ENCODE results near the gene NINL. TPM values are rescaled to one million over a fixed set of nuclear protein-coding genes. Genes with fewer than 3 reads are reported as not detected.

The NINL gene
- total RNA-seq, 1 donor from 2014 or later: 95.5 TPM

GRCh38 chr20:25461281-25461650 lies 124.1 kb downstream of the NINL start:
- H3K4me1 Mint-ChIP-seq (ENCODE audit: unreplicated experiment): peaks cover 2% of the 10 kb centered on the region
- TF ChIP-seq CTCF (IDR thresholded peaks at IDR 0.05; ENCODE audit: unreplicated experiment): no peak
- H3K9me3 Mint-ChIP-seq (ENCODE audit: unreplicated experiment): no peaks in the 10 kb centered on the region
- peaks cover 10% of the 10 kb centered on the region for H3K27me3 Mint-ChIP-seq (ENCODE audit: unreplicated experiment)
- DNase-seq (ENCODE audit: low spot score): no peak
- H3K36me3 Mint-ChIP-seq (ENCODE audit: low read depth, unreplicated experiment): peaks cover 57% of the 10 kb centered on the region
- peak overlapping the region; percentile 52 for H3K27ac Mint-ChIP-seq (ENCODE audit: unreplicated experiment)
- no peak overlapping the region for H3K4me3 Mint-ChIP-seq (ENCODE audit: unreplicated experiment)

- TF ChIP-seq CTCF (IDR thresholded peaks at IDR 0.05; ENCODE audit: unreplicated experiment): no peak
- no peak overlapping the region for H3K27ac Mint-ChIP-seq (ENCODE audit: unreplicated experiment)
- H3K4me1 Mint-ChIP-seq (ENCODE audit: unreplicated experiment): peaks cover 2% of the 10 kb centered on the region
- no peak for DNase-seq (ENCODE audit: low spot score)
- H3K9me3 Mint-ChIP-seq (ENCODE audit: unreplicated experiment): no peaks in the 10 kb centered on the region
- H3K36me3 Mint-ChIP-seq (ENCODE audit: low read depth, unreplicated experiment): peaks cover 51% of the 10 kb centered on the region
- no peak overlapping the region for H3K4me3 Mint-ChIP-seq (ENCODE audit: unreplicated experiment)
- peaks cover 10% of the 10 kb centered on the region for H3K27me3 Mint-ChIP-seq (ENCODE audit: unreplicated experiment)
Measured at GRCh38 chr20:25460566-25461280, 124.6 kb downstream of the NINL start.

GRCh38 chr20:25459916-25460535 lies 125.3 kb downstream of the NINL start:
- no peak overlapping the region for H3K27ac Mint-ChIP-seq (ENCODE audit: unreplicated experiment)
- peaks cover 7% of the 10 kb centered on the region for H3K27me3 Mint-ChIP-seq (ENCODE audit: unreplicated experiment)
- H3K9me3 Mint-ChIP-seq (ENCODE audit: unreplicated experiment): no peaks in the 10 kb centered on the region
- no peak for TF ChIP-seq CTCF (IDR thresholded peaks at IDR 0.05; ENCODE audit: unreplicated experiment)
- H3K4me3 Mint-ChIP-seq (ENCODE audit: unreplicated experiment): no peak overlapping the region
- DNase-seq (ENCODE audit: low spot score): no peak
- H3K4me1 Mint-ChIP-seq (ENCODE audit: unreplicated experiment): peaks cover 2% of the 10 kb centered on the region
- peaks cover 54% of the 10 kb centered on the region for H3K36me3 Mint-ChIP-seq (ENCODE audit: low read depth, unreplicated experiment)

GRCh38 chr20:25459111-25459830 lies 126.1 kb downstream of the NINL start:
- peaks cover 2% of the 10 kb centered on the region for H3K4me1 Mint-ChIP-seq (ENCODE audit: unreplicated experiment)
- H3K4me3 Mint-ChIP-seq (ENCODE audit: unreplicated experiment): no peak overlapping the region
- no peaks in the 10 kb centered on the region for H3K9me3 Mint-ChIP-seq (ENCODE audit: unreplicated experiment)
- DNase-seq (ENCODE audit: low spot score): no peak
- H3K36me3 Mint-ChIP-seq (ENCODE audit: low read depth, unreplicated experiment): peaks cover 53% of the 10 kb centered on the region
- H3K27ac Mint-ChIP-seq (ENCODE audit: unreplicated experiment): no peak overlapping the region
- TF ChIP-seq CTCF (IDR thresholded peaks at IDR 0.05; ENCODE audit: unreplicated experiment): no peak
- H3K27me3 Mint-ChIP-seq (ENCODE audit: unreplicated experiment): peaks cover 9% of the 10 kb centered on the region

Data from endothelial cell (in vitro differentiated cells).